ENCODE data around the gene IFIT2.
A peak's percentile ranks its signal among the peaks of the same experiment; 100 is the strongest.
"Not testable (repeated sequence)": the region's sequence is repeated elsewhere in the genome, so short reads cannot be mapped to it uniquely, and the experiment has no call there.

Gene IFIT2

GRCh38 chr10:89309156-89310055 lies 7.6 kb downstream of the IFIT2 start:
- DNase-seq = no peak

- no peak for DNase-seq
These were observed 8.4 kb downstream of the IFIT2 start for GRCh38 chr10:89310056-89310893.

DNA sequence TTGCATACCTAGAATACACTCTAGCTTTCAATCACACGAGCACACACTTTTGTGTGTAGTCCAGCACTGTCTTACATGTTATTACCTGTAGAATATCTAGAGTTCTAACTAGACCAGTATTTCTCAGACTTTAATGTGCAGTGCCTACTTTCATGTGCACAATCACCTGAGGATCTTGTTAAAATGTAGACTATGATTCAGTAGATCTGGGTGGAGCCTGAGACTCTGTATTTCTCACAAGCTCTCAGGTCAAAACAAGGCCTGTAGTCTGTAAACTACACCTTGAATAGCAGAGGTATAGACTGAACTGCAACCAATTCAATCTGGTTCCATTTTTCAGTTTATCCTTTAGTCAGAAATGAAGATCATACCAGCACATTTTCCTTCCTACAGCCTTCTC lies 11.1 kb downstream of the IFIT2 start:
- DNase-seq = no peak

- DNase-seq = no peak
These were observed 12.8 kb downstream of the IFIT2 start for GRCh38 chr10:89314676-89315075.

DNA sequence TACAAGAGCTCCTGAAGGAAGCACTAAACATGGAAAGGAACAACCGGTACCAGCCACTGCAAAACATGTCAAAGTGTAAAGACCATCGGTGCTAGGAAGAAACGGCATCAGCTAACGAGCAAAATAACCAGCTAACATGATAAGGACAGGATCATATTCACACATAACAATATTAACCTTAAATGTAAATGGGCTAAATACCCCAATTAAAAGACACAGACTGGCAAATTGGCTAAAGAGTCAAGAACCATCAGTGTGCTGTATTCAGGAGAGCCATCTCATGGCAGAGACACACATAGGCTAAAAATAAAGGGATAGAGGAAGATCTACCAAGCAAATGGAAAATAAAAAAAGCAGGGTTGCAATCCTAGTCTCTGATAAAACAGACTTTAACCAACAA lies 16.2 kb downstream of the IFIT2 start:
- DNase-seq = not testable (repeated sequence)

DNA sequence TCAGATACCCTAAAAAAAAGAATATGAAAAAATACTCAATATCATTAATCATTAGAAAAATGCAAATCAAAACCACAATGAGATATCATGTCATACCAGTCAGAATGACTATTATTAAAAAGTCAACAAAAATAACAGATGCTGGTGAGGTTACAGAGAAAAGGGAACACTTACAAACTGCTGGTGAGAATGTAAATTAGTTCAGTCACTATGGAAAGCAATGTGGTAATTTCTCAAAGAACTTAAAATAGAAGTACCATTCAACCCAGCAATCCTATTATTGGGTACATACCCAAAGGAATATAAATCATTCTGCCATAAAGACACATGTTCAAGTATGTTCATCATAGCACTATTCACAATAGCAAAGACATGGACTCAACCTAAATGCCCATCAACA lies 23.2 kb downstream of the IFIT2 start:
- DNase-seq = not testable (repeated sequence)

DNA sequence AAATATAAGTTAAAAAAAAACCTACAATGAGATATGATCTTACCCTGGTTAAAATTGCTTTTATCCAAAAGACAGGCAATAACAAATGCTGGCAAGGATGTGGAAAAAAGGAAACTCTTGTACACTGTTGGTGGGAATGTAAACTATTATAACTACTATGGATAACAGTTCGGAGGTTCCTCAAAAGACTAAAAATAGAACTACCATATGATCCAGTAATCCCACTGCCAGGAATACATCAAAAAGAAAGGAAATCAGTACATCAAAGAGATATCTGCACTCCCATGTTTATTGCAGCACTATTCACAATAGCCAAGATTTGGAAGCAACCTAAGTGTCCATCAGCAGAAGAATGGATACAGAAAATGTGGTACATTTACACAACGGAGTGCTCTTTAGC lies 24.0 kb downstream of the IFIT2 start:
- DNase-seq = not testable (repeated sequence)

DNA sequence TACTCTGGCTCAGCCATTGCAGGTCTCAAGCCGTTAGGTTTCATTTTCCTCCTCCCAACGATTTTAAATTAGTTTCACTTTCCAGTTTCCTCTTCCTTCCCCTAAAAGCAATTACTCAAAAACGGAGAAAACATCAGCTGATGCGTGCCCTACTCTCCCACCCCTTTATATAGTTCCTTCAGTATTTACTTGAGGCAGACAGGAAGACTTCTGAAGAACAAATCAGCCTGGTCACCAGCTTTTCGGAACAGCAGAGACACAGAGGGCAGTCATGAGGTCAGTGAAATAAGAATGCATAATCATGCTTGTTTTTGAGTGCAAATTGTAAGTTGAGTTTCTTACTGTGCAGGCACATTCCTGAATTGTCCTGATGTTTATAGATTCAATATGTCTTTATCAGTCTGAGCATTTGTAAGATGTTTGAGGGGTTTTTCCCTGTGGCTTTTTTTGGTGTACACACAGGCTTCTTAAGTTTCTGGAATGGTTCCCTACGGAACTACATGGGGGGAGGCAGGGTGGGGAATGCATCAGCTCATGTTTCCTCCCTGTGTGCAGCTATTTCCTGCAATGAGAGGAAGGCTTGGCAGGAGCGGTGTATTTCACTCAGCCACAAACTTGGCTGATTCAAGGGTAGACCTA lies 26.1 kb downstream of the IFIT2 start, which contains the start of gene IFIT3:
IFIT3 (plus strand) TSS at position 195 of the 639 bp plus-strand sequence; CDS start at position 272, 77 bp downstream.
- peak in 1 of 3 experiments; percentile 20 for DNase-seq

- DNase-seq = no peak
These were observed 27.3 kb downstream of the IFIT2 start for GRCh38 chr10:89329151-89329550.

- DNase-seq = not testable (repeated sequence)
These were observed 28.2 kb downstream of the IFIT2 start for GRCh38 chr10:89330014-89330413.

DNA sequence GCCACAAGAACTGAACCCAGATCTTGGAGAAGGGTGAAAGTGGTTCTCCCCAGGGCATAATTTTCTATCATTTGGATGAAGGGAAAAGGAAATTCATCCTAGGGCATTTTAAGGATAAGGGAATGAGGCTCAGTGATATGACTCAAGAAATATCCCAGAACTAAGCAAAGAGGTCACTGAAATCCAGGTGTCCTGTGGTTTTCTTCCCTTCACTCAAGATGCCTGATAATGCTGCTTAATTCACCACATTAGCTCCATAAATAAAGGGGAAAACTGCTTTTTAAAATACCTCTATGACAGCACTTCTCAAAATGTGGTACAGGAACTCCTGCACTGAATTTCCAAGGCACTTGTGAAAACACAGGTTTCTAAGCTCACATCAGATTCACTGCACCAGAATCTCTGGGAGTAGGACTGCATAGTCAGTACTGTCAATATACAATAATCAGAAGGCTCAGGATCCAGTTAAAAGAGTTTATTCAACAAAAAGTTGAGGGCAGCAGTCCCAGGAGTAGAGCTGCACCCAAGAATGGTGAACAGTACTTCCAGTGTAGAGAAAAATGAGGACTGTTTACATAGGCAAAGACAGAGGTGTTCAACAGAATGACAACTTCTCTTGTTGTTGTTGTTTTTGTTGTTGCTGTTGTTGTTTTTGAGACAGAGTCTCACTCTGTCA lies 28.8 kb downstream of the IFIT2 start:
- no peak for DNase-seq

DNA sequence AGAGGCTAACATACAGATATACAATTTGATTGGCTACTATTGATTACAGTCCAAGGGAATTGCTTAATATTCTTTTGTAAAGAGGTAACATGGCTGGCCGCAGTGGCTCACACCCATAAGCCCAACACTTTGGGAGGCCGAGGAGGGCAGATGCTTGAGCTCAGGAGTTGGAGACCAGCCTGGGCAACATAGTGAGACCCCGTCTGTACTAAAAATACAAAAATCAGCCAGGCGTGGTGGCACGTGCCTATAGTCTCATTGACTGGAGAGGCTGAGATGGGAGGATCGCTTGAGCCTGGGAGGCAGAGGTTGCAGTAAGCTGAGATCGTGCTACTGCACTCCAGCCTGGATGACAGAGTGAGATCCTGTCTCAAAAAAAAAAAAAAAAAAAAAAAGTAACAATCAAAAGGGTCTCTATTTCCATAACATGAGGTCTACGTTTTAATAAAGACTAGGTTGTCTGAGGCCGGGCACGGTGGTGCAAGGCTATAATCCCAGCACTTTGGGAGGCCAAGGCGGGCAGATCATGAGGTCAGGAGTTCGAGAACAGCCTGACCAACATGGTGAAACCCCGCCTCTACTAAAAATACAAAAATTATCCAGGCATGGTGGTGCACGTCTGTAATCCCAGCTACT lies 29.8 kb downstream of the IFIT2 start:
- DNase-seq = not testable (repeated sequence)

- no peak for DNase-seq
These were observed 30.3 kb downstream of the IFIT2 start for GRCh38 chr10:89332123-89332633.

- no peak for DNase-seq
These were observed 33.4 kb downstream of the IFIT2 start for GRCh38 chr10:89335226-89335625.

GRCh38 chr10:89336241-89336640 lies 34.4 kb downstream of the IFIT2 start:
- DNase-seq = no peak

DNA sequence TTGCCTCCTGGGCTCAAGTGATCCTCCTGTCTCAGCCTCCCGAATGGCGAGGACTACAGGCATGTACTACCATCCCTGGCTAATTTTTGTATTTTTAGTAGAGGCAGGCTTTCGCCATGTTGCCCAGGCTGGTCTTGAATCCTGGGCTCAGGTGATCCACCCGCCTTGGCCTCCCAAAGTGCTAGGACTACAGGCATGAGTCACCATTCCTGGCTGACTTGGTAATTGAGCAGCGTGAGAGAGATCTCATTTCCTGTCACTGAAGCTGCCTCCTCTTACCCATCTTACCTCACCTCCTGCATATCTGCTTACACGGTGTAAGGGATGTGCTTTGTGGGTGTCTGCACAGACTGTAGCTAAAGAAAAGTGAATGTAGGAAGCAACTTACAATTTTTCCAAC lies 35.6 kb downstream of the IFIT2 start:
- DNase-seq = no peak

DNA sequence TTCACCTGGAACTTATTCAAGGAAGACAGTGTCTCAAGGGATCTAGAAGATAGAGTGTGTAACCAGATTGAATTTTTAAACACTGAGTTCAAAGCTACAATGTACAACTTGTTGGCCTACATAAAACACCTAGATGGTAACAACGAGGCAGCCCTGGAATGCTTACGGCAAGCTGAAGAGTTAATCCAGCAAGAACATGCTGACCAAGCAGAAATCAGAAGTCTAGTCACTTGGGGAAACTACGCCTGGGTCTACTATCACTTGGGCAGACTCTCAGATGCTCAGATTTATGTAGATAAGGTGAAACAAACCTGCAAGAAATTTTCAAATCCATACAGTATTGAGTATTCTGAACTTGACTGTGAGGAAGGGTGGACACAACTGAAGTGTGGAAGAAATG lies 36.9 kb downstream of the IFIT2 start:
- DNase-seq = no peak

DNA sequence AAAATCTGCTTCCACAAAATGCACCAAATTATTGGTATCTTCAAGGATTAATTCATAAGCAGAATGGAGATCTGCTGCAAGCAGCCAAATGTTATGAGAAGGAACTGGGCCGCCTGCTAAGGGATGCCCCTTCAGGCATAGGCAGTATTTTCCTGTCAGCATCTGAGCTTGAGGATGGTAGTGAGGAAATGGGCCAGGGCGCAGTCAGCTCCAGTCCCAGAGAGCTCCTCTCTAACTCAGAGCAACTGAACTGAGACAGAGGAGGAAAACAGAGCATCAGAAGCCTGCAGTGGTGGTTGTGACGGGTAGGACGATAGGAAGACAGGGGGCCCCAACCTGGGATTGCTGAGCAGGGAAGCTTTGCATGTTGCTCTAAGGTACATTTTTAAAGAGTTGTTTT lies 38.0 kb downstream of the IFIT2 start:
- DNase-seq = no peak

DNA sequence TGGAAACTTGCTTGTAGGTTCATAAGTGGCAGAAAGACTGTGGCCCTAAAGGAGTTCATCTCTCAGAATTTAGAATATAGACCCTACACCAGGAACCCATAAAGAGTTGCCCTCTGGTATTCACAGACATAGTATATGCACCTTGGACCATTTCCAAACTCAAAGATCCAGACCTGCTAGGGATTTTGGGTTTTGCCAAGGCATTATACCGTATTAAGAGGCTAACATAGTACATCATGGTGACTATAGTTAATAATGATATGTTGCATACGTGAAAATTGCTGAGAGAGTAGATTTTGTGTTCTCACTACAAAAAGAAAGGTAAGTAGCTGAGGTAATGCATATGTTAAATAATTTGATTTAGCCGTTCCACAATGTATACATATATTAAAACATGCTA lies 39.8 kb downstream of the IFIT2 start:
- no peak for DNase-seq

DNA sequence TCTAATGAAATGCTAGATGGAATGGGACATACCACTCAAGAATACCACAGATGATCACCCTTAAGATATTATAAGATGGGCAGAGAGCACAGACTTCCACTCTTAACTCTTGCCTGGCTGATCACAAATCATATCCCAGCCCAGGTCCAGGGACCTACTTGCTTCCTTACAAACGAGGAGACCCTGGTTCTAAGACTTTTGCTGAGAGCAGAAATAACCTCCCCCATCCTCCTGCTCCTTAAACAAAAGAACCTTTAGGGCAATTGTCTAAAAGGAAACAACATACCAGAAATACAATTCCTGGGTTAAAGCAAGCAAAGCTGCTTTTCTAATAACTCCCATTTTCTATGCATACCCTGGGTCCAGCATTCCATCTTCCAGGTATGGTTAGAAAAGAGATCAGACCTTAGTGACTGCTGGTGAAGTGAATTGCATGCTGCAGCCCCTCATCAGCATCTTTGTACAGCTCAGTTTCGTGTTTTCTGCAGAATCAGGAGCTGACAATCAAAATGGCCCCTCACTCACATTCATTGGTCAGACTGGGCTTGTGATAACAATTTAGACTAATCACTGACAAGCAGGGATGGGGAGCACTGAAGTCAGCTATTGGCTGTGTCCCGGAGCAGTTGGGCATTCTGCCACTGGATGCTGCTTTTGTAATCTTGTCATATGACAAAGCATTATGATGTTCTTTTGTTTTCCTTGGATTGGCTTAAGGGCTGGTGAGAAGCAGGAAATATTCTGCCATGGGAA lies 40.5 kb downstream of the IFIT2 start:
- no peak for DNase-seq

DNA sequence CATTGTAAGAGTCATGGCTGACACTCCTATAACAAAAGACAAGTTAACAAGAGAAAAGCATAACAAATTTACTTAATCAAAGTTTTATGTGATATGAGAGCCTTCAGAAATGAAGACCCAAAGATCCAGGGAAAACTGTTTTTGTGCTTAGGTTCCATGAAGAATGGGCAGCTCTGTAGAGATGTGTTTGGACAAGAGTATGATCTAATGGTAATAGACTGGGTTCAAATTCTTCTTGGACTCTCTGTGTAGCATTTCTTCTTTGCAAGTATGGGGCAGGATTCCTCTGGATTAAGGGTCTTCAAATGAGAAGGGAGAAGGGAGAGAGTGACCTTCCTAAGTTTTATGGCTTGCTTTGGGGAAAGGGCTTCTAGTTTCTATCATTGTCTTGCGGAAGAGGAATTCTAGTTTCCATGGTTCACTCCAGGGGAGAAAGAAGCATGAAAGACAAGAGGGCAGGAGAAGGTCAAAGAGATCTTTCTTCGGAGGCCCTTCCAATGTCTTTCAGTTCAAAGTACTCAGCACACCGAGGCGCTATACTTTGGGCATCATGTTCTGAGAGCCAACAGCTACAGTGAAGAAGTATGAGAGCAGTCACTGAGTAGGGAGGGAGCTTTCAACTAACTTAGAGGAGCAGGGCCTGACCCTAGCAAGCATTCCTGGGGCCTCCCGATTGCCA lies 41.4 kb downstream of the IFIT2 start:
- DNase-seq = no peak
